Measurements from ENCODE around the gene MVK. TPM values are rescaled to one million over a fixed set of nuclear protein-coding genes. Genes with fewer than 3 reads are reported as not detected.

The MVK gene
- total and polyA plus RNA-seq, 7 donors = 9.1 to 40.8 (median 13.8) TPM

DNA sequence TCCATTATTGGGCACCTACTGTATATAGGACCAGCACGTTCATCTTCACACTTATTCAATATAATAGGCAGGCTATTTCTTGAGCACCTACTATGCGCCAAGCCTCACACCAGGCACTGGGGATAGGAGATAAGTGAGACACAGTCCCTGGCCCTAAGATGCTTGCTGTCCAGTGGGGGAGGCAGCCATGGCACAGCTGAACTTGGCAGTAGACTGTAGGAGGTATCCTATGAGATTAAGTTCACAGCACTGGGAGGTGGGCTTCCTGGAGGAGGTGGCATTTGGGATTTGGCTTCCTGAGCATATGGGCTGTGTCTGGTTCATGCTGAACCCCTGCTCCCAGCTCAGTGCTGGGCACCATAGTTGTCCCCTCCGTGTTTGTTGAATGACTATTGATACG lies 65.1 kb downstream of the MVK start:
- WGBS, 2 donors = 72 to 75% methylated on average over 4 of the region's 4 CpGs
- intact Hi-C loops (cut with DNase I) = no loop called here

DNA sequence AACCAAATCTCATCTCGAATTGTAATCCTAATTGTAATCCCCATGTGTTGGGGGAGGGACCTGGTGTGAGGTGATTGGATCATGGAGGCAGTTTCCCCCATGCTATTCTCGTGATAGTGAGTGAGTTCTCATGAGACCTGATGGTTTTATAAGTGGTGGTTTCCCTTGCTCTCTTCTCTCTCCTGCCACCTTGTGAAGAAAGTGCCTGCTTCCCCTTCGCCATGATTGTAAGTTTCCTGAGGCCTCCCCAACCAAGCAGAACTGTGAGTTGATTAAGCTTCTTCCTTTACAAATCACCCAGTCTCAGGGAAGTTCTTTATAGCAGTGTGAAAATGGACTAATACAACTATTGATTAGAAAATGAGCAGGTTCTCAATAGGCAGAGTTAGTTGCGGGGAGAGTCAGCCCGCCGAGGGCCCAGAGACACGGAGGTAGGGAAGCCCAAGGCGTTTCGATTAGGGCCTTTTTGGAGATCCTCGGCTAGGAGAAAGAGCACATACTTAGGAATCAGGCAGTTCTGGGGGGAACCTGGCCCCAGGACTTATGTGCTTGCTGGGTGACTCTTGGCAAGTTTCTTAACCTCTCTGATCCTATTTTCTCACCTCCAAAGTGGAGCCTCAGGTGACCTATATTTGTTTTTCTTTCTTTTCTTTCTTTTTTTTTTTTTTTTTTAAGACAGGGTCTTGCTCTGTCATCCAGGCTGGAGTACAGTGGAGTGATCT lies 65.7 kb downstream of the MVK start:
- intact Hi-C loops (cut with DNase I) = no loop called here
- no peak overlapping the region for H3K4me3 ChIP-seq
- TF ChIP-seq, protein P1, sequence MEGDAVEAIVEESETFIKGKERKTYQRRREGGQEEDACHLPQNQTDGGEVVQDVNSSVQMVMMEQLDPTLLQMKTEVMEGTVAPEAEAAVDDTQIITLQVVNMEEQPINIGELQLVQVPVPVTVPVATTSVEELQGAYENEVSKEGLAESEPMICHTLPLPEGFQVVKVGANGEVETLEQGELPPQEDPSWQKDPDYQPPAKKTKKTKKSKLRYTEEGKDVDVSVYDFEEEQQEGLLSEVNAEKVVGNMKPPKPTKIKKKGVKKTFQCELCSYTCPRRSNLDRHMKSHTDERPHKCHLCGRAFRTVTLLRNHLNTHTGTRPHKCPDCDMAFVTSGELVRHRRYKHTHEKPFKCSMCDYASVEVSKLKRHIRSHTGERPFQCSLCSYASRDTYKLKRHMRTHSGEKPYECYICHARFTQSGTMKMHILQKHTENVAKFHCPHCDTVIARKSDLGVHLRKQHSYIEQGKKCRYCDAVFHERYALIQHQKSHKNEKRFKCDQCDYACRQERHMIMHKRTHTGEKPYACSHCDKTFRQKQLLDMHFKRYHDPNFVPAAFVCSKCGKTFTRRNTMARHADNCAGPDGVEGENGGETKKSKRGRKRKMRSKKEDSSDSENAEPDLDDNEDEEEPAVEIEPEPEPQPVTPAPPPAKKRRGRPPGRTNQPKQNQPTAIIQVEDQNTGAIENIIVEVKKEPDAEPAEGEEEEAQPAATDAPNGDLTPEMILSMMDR (IDR thresholded peaks at IDR 0.05) = no peak
- TF ChIP-seq EP300 (IDR thresholded peaks at IDR 0.05) (no peak), POLR2A (IDR thresholded peaks at IDR 0.05) (no peak), POLR2AphosphoS5 (IDR thresholded peaks at IDR 0.05) (no peak)
- no peaks in the 10 kb centered on the region for H3K9me3 ChIP-seq
- 78 to 85% methylated on average over 10 of the region's 10 CpGs for WGBS, 2 donors
- no peaks in the 10 kb centered on the region for H3K27me3 ChIP-seq
- no peaks in the 10 kb centered on the region for H3K36me3 ChIP-seq
- no peaks in the 10 kb centered on the region for H3K4me1 ChIP-seq
- no peak overlapping the region for H3K27ac ChIP-seq
- no peak for DNase-seq

More for the DNA sequence above, 65.1 kb downstream of the MVK start:
- H3K4me1 ChIP-seq = no peaks in the 10 kb centered on the region
- H3K27me3 ChIP-seq = no peaks in the 10 kb centered on the region
- H3K36me3 ChIP-seq = no peaks in the 10 kb centered on the region
- H3K4me3 ChIP-seq = no peak overlapping the region
- TF ChIP-seq EP300 (IDR thresholded peaks at IDR 0.05) (no peak), POLR2A (IDR thresholded peaks at IDR 0.05) (no peak), POLR2AphosphoS5 (IDR thresholded peaks at IDR 0.05) (no peak)
- TF ChIP-seq, protein P1 (IDR thresholded peaks at IDR 0.05) = no peak
- no peak overlapping the region for H3K27ac ChIP-seq
- no peak for DNase-seq
- H3K9me3 ChIP-seq = no peaks in the 10 kb centered on the region

DNA sequence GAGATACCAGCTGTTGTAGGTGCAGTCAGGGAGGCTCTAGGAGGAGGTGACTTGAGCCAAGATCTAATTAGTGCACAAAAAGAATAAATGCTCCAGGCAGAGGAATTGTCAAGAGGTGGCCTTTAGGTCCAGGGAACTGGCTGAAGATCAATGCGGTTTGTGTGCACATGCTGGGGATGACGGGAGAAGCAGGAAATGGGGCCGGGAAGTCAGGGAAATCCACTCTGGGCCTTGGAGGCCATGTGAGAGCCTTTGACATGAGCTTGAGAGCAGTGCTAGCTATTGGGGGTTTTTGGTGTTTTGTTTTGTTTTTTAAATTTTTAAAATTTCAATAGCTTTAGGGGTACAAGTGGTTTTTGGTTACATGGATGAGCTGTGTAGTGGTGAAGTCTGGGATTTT lies 67.4 kb downstream of the MVK start:
- DNase-seq = no peak
- no peaks in the 10 kb centered on the region for H3K36me3 ChIP-seq
- no peaks in the 10 kb centered on the region for H3K27me3 ChIP-seq
- 78 to 84% methylated on average over 3 of the region's 3 CpGs for WGBS, 2 donors
- TF ChIP-seq EP300 (IDR thresholded peaks at IDR 0.05) = no peak
- TF ChIP-seq, protein P1 (IDR thresholded peaks at IDR 0.05) = no peak
- H3K9me3 ChIP-seq = no peaks in the 10 kb centered on the region
- no peak overlapping the region for H3K27ac ChIP-seq
- no peak overlapping the region for H3K4me3 ChIP-seq
- H3K4me1 ChIP-seq = no peaks in the 10 kb centered on the region
- intact Hi-C loops (cut with DNase I) = no loop called here

DNA sequence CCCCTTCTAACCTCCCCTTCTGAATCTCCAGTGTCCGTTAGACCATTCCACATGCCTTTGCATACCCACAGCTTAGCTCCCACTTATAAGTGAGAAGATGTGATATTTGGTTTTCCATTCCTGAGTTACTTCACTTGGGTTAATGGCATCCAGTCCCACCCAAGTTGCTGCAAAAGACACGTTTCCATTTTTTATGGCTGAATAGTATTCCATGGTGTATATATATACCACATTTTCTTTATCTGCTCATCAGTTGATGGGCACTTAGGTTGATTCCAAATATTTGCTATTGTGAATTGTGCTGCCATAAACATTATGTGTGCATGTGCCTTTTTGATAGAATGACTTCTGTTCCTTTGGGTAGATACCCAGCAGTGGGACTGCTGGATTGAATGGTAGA lies 67.8 kb downstream of the MVK start:
- Histone ChIP-seq H3K4me3 (no peak overlapping the region), H3K27ac (no peak overlapping the region), H3K27me3 (no peaks in the 10 kb centered on the region), H3K9me3 (no peaks in the 10 kb centered on the region), H3K36me3 (no peaks in the 10 kb centered on the region), H3K4me1 (no peaks in the 10 kb centered on the region)
- intact Hi-C loops (cut with DNase I) = no loop called here
- 50 to 77% methylated on average over 2 of the region's 2 CpGs for WGBS, 2 donors
- TF ChIP-seq EP300 (IDR thresholded peaks at IDR 0.05) (no peak), POLR2AphosphoS5 (IDR thresholded peaks at IDR 0.05) (no peak), POLR2A (IDR thresholded peaks at IDR 0.05) (no peak)
- TF ChIP-seq, protein P1 (IDR thresholded peaks at IDR 0.05) = no peak
- DNase-seq = no peak
